Stimulated activated CD8-positive, alpha-beta memory T cell treated with anti-CD3 and anti-CD28 coated beads, Interleukin-2, amount 100 ng/mL, for 48 hours (primary cell): Measurements from ENCODE around the gene SLC37A3.
"Not testable (repeated sequence)": the region's sequence is repeated elsewhere in the genome, so short reads cannot be mapped to it uniquely, and the experiment has no call there.

ENCODE experiments used
- DNase-seq, 2 donors: peaks; one replicate each; pipeline ENCODE4 v3.0.0-alpha.2; 2020; ENCODE audit warnings: low read depth in 2 of 2

SLC37A3 gene

GRCh38 chr7:140312141-140312846 is 86.0 kb downstream of the SLC37A3 start:
- DNase-seq = no peak

- DNase-seq = not testable (repeated sequence)
These were observed 87.2 kb downstream of the SLC37A3 start for GRCh38 chr7:140311128-140311527.

GRCh38 chr7:140310337-140311002 is 87.9 kb downstream of the SLC37A3 start:
- DNase-seq = no peak

DNA sequence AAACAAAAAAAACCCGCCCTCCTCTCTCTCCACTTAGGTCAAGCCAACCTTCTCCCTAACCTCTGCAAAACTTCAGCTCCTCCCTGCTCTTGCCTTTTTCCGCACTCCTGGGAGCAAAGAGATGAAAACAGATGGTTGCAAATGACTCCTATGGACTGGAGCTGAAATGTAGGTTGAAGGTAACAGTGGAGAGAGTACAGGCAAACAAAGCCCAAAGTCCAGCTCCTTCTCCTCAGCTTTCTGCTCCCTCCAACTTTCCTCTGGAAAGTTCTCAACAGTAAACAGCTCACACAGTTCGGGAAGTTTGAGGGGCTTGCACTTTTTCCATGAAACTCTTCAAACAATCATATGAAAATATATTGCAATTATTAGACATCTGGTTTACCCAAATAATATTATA is 90.3 kb downstream of the SLC37A3 start:
- DNase-seq = no peak

DNA sequence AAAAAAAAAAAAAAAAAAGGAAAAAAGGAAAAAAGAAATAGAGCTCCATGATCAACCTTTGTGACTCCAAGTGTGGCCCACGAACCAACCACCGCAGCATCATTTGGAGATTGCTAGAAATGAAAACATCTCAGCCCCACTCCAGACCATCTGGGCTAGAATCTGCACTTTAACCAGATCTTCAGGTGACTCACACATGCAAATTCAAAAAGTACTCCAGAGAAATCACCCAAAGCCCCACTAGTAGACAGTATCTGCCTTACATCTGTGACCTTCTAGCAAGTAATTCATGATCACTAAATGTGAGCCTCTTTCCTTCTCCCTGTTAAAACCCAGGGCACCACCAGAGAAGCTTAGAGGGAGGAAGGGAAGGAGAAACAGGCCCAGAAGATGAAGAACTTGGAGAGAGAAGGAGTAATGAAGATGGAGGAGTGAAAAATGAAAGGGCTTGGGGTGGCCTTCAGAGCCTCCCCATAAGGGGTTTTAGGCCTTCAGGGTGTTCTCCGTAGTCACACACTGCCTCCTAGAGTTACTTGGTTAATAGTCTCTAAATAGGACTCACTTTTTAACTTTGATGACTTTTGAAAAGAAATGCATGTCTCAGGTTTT is 94.0 kb downstream of the SLC37A3 start:
- peak in 1 of 2 donors; percentile 28 for DNase-seq

DNA sequence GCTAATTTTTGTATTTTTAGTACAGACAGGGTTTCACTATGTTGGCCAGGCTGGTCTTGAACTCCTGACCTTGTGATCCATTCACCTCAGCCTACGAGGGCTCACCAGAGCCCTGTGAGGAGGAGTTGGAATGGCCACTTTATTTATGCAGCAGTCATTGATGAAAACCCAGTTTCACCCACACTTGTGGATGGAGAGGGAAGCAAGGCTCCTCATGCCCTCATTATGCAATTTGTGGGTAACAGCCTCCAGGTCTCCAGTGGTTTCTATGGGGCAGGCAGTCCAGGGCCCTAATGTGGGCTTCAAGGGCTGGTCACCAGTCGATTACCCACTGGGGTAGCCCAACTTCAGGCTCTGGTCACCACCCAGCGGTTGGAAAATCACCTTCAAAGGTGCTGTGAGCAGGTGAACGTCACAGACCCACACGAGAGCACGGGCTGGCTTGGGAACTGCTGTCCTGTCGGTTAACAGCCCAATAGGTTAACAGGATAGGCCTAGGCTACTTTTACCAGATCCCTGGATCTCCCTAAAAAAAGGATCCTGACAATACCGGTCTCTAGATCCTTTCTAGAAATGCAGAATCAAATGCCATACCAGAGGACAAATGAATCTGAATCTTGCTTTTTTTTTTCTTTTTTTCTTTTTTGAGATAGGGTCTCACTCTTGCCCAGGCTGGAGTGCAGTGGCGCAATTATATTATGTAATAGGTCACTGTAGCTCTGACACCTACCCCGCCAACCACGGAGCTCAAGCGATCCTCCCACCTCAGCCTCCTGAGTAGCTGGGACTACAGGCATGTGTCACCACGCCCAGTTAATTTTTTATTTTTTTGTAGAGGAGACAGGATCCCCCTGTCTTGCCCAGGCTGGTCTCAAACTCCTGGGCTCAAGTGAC is 97.8 kb downstream of the SLC37A3 start:
- no peak for DNase-seq

- no peak for DNase-seq
These were observed 100.1 kb downstream of the SLC37A3 start for GRCh38 chr7:140298213-140298612.

GRCh38 chr7:140297192-140297591 is 101.1 kb downstream of the SLC37A3 start:
- DNase-seq = no peak

- no peak for DNase-seq
These were observed 103.0 kb downstream of the SLC37A3 start for GRCh38 chr7:140295224-140295738.

GRCh38 chr7:140294454-140294853 is 103.9 kb downstream of the SLC37A3 start:
- DNase-seq = no peak

DNA sequence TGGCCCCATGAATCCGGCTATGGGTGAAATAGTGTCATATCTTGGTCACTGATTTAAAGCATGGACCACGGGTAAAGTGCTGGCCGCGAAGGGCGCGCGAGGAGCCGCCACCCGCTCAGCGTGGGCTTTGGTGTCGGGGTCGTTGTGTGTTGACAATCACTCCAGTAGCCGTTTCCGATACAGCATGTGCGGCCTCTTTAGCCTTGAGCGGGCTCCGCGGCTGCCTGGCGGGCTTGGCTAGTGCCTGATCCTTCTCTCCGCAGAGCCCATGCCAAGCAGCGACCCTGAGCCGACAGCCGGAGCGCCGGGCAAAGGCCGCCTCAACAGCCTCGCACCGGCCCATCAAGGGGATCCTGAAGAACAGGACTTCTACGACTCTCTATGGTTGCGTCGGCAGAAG is 105.9 kb downstream of the SLC37A3 start:
- no peak for DNase-seq

GRCh38 chr7:140289804-140290203 is 108.5 kb downstream of the SLC37A3 start:
- DNase-seq = no peak

DNA sequence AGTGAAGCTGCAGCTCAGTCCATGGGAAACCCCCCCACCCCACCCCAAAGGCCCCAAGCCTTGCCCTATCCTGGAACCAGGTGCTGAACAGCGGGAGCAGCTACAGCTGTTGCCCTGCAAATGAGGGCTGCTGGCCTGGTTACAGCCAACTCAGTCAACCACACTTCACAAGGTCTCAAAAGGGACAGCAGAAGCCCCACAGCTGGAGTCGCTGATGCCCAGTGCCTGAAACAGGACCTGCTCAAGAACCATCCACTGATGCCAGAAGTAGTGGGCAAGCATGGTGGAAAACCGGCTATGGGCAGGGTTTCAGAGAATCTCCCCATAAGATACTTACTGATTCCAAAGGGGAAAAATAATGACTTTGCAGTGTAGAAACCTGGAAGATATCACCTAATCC is 110.3 kb downstream of the SLC37A3 start:
- DNase-seq = no peak

- DNase-seq = no peak
These were observed 112.4 kb downstream of the SLC37A3 start for GRCh38 chr7:140285938-140286337.

GRCh38 chr7:140284062-140284461 is 114.3 kb downstream of the SLC37A3 start:
- no peak for DNase-seq
